Activated CD4-positive, alpha-beta T cell treated with anti-CD3 and anti-CD28 coated beads, Interleukin-2, Interleukin-6, amounts not matched to agents 100 ng/mL and 50 ng/mL, durations not matched to agents 16 hours and 8 hours (primary cell): ENCODE data around the gene ENSA.
"Not testable (repeated sequence)": the region's sequence is repeated elsewhere in the genome, so short reads cannot be mapped to it uniquely, and the experiment has no call there.

ENCODE experiments used
- DNase-seq: peaks from one replicate; pipeline ENCODE4 v3.0.0-alpha.2; 2020

ENSA gene, protein sequence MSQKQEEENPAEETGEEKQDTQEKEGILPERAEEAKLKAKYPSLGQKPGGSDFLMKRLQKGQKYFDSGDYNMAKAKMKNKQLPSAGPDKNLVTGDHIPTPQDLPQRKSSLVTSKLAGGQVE

DNA sequence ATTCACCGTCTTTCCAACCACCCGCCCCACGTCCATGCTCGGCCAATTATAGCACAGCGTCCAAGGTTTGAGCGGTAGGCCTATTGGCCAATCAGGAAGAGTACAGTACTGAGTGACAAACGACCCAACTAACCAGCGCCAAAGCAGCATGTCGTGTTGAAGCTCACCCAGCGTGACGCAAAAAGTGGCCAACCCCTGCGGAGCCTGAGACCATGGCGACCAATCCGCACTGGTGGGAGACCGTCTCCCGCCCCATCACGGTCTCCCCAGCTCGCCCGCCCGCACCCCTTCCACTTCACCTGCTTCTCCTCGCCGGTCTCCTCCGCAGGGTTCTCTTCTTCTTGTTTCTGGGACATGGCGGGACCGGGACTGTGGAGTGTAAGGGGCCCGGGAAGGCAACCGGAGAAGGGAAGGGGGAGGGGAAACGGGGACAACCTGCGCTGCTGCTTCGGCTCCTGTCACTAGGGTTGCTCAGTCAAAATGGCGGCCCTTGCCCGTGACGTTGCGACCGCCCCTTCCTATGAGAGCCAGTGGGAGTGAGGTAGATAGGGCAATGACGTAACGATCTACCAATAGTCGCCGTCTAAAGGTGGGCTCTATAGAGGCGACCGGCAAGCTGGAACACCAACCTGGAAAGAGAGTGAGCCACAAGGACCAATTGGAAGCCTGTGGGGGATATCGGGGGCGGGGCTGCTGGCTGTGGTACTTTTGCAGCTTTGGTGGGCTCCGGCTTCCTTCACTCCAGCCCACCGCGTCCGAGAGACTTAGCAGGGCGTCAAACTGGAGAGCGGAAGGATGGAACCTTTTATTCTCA, at the start of gene ENSA:
TSS of gene ENSA (minus strand) at position 498 of the 814 bp plus-strand sequence. CDS start at position 356, 142 bp downstream.
- peak; percentile 98 for DNase-seq

DNA sequence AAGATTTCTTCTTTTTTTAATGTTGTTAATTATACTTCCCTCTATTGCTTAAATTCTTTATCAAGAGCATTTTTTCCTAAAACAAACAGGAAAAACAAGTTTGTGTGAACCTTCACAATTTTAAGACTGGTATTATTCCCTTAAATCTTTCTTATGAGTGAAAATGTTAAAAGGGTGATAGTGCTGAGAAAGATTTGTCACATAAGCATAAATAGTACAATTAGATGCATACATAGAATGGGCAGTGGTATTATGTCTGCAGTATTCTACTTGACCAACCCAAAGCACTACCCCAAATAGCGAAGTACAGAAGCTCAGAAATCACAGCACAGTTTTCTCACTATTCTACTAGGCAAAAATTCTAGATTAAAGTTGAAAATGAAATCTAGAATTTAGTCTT, 49.6 kb upstream of the ENSA start:
- no peak for DNase-seq

DNA sequence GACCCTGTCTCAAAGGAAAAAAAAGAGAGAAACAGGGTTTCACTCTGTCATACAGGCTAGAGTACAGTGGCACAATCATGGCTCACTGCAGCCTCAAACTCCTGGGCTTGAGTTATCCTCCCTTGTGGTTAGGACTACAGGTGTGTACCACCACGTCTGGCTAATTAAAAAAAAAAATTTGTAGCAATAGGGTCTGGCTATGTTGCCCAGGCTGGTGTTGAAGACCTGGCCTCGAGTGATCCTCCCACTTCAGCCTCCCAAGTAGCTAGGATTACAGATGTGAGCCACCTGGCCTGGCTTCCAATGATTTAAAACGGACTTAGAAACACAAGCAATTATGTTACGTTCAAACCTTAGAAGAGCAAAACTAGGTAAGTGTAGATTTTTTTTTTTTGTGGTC, 45.5 kb upstream of the ENSA start:
- no peak for DNase-seq

DNA sequence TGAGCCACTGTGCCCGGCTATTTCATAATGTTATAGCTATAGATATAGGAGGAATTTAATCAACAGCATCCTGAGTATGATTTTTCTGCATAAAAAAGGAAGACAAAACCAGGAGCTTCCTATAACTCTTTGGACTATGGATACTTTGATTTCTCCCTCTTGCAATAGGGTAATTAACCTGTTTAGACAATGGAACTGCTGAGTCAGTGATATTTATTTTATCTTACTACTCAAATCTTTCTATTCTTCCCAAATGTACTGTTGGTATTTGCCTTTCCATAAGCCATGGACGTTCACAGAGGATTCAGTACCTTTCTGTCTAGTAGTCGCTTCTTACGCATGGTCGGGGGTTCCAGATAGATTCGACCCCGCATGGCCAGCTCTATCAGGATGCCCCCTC, 33.9 kb upstream of the ENSA start:
- DNase-seq, result no peak

DNA sequence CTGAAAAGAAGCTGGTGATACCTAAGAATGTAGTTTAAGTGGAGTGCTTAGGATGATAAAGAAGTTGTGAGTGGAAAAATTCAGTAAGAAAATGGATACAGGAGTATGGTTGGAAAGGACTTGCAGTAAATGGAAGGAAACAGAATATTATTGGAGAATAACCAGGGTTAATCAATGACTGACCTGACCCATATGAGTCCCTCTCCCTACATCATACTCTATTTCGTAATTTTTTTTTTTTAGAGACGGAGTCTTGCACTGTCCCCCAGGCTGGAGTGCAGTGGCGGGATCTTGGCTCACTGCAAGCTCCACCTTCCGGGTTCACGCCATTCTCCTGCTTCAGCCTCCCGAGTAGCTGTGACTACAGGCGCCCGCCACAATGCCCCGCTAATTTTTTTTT, 33.4 kb upstream of the ENSA start:
- DNase-seq, result no peak

DNA sequence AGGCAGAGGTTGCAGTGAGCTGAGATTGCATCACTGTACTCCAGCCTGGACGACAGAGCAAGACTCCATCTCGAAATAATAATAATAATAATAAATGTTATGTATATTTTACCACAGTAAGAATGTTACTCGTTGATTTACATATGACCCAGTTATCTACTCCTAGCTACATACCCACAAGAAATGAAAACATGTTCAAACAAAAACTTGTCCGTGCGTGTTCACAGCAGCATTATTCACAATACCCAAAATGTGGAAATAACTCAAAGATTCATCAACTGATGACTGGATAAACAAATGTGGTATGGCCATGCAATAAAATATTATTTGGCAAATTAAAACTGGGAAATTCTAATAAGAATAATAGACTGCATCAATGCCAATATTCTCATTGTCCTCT, 31.7 kb upstream of the ENSA start:
- no peak for DNase-seq

DNA sequence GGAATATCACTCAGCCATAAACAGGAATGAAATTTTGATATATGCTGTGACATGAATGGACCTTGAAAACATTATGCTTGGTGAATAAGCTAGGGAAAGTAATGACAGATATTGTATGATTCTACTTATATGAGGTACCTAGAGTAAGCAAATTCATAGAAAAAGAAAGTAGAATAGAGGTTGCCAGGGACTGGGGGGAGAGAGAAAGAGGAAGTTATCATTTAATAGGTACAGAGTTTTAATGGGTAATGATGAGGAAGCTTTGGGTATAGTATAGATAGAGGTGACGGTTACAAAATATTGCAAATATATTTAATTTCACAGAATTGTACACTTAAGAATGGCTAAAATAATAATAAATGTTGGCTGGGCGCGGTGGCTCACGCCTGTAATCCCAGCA, 31.2 kb upstream of the ENSA start:
- no peak for DNase-seq

DNA sequence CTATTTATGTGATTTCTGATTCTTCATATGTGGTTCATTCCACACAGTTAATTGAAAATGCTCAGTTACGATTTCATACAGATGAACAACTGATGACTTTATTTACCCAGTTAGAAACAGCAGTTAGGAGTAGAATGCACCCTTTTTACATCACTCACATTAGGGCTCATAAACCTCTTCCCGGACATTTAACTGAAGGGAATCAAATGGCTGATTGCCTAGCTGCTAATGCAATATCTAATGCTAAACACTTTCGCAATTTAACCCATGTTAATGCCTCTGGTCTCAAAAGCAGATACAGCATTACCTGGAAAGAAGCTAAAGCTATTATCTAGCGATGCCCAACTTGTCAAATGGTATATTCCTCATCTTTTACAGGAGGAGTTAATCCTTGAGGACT, 27.7 kb upstream of the ENSA start:
- DNase-seq, result not testable (repeated sequence)

DNA sequence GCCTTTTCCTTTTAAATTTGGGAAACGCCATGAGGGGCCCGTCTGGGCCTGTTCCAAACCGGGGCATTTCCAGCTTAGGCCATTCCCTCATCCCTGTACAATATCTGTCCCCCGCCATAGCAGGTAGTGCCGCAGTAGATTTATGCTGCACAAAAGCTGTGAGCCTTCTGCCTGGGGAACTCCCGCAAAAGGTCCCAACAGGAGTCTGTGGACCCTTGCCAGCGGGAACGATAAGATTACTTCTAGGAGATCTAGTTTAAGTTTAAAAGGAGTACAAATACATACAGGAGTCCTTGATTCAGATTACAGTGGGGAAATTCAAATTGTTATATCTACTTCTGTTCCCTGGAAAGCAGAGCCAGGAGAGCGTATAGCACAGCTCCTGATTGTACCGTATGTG, 25.2 kb upstream of the ENSA start:
- DNase-seq, result not testable (repeated sequence)

DNA sequence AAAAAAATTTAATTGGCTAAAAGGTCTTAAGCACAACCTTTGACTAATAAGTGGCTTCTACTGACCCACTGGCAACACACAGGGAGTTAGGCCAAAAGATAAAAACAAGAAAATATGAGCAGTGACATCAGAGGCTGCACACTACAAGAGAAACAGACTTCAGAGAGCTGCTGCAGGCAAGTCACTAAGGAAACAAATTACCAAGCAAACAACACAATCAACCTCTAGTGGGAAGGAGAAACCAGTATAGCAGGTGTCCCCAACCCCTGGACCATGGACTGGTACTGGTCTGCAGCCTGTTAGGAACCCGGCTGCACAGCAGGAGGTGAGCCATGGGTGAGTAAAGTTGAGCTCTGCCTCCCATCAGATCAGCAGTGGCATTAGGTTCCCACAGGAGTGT, 20.8 kb upstream of the ENSA start:
- no peak for DNase-seq

DNA sequence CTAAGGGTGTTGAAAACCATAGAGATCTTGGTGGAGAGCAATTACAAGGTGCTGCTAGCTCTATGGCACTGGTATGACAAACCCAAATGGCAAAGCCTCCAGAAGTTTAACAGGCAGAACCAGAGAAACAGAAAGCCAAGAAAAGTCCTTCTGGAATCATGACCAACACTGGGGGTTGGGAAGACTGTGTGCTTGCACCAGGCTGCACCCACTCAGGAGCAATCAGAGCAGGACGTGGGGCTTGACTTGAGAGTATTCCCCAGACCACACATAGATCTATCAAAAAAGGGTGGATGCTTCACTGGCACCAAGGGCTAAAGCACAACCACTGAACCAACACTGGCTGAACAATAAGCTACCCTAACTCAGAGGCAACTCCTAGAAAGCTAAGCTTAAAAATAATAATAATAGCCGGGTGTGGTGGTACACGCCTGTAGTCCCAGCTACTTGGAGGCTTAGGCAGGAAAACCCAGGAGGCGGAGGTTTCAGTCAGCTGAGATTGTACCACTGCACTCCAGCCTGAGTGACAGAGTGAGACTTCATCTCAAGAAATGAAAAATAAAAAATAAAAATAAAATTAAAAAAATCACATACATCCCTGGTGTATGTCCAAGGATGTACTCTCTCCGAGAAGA, 20.1 kb upstream of the ENSA start:
- no peak for DNase-seq

DNA sequence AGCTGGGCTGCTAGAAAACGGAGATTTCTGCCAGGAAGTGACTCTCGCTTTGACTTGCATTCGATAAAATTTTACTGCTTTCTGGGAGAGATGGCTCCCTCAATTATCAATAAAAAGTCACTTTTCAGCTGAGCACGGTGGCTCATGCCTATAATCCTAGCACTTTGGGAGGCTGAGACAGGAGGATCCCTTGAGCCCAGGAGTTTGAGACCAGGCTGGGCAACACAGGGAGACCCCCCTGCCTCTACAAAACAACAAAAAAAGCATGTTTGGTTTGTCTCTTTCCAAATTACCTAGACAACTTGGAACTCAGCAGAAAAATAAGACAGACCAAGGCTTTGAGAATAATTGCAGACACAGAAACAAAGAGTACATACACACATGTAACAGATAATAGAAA, 12.9 kb upstream of the ENSA start:
- DNase-seq, result no peak

DNA sequence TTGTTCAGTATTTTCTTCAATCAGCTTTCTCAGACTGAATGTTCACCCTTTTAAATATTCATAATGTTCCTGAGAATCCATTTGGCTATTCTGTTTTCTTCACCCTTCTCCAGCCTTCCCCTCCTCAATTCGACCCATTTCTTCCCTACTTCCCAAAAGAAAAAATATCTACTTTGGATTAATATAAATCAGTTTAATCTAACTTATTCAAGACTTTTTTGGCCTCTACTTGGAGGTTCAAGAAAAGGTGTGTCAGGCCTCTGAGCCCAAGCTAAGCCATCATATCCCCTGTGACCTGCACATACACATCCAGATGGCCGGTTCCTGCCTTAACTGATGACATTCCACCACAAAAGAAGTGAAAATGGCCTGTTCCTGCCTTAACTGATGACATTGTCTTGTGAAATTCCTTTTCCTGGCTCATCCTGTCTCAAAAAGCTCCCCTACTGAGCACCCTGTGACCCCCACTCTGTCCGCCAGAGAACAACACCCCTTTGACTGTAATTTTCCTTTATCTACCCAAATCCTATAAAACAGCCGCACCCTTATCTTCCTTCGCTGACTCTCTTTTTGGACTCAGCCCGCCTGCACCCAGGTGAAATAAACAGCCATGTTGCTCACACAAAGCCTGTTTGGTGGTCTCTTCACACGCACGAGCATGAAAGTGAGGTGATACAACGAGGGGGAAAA, 11.9 kb upstream of the ENSA start:
- not testable (repeated sequence) for DNase-seq

DNA sequence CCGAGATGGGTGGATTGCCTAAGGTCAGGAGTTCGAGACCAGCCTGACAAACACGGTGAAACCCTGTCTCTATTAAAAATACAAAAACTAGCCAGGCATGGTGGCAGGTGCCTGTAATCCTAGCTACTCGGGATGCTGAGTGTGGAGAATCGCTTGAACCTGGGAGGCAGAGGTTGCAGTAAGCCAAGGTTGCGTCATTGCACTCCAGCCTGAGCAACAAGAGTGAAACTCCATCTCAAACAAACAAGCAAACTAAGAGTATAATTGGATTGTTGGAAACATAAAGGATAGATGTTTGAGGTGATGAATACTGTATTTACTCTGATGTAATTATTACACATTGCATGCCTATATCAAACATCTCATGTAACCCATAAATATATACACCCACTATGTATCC, 9.0 kb upstream of the ENSA start:
- not testable (repeated sequence) for DNase-seq

DNA sequence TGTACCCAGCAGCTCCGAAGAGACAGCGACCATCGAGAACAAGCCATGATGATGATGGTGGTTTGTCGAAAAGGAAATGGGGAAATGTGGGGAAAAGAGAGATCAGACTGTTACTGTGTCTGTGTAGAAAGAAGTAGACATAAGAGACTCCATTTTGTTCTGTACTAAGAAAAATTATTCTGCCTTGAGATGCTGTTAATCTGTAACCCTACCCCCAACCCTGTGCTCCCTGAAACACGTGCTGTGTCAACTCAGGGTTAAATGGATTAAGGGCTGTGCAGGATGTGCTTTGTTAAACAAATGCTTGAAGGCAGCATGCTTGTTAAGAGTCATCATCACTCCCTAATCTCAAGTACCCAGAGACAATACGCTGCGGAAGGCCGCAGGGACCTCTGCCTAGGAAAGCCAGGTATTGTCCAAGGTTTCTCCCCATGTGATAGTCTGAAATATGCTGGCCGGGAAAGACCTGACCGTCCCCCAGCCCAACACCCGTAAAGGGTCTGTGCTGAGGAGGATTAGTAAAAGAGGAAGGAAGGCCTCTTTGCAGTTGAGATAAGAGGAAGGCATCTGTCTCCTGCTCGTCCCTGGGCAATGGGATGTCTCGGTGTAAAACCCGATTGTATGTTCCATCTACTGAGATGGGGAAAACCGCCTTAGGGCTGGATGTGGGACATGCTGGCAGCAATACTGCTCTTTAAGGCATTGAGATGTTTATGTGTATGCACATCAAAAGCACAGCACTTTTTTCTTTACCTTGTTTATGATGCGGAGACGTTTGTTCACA, 5.6 kb upstream of the ENSA start:
- DNase-seq, result not testable (repeated sequence)

DNA sequence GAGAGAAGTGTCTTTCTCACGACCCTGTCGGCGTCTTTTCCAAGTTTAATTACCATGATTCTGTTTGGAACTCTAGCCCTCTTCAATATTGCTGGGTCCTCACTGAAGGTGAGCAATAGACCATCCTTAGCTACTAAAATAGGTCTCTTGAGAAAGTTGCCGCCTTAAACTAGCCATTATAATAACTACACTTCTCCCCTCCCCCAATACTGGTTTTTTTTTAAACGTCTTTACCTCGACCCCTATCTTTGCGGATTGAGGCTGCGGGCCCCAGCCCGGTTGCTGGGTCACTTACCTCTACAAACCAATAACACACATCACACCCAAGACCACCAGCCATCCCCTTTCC, 672 bp downstream of the ENSA start:
- no peak for DNase-seq

DNA sequence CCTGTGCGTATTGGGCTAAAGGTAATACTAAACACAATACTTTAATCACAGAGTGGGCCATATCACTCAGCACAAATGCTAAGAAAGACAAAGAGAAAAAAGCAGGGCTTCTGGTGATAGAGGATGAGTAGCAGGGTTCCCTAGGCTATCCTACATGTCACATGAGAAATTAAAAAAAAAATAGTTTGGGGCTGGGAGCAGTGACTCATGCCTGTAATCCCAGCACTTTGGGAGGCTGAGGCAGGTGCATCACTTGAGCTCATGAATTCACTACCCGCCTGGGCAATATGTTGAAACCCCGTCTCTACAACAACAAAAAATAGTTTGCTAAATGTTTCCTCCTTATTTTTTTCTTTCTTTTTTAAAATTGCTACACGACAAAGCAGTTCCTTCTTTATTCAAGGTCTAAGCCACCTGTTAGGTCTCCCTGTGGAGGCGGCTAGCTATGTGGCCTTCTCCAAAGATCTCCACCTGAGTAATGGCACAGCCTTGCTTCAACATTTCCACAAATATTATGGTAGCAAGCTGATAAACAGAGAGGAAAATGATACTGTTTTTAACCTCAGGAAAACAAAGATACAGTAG, 1.5 kb downstream of the ENSA start:
- no peak for DNase-seq

DNA sequence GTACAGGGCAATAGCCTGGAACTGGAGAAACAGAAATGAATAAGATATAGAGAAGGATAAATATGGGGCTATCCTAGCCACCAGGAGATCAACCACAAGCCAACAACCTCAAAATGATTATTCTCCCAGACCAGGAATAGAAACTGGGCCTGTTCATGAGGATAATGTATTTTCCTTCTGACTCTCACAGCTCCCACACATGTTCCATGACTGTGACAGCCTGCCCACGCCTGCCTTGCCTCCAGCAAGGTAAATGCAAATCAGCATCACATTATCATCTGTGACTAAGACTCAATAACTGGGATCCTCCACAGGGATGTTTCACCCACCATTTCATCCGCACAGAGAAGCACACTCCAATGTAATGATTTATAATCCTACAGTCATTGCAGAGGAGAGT, 3.3 kb downstream of the ENSA start:
- DNase-seq, result no peak

DNA sequence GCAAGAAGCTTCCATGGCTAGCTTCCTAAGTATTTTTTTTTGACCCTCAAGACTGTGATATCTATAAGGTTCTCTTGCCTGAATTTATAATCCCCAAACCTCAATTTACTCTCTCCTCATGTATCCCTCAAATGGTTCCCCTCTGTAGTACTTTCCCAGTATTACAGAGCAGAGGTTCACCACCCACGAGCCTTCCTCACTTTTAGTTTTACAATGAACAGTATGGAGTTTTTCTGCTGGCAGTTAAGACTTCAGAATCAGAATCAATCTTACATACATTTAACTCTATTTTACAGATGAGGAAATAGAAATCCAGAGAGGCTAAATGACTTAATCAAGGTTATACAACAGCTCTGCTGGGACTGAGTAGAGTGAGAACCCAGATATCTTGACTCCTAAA, 4.9 kb downstream of the ENSA start:
- DNase-seq, result not testable (repeated sequence)

DNA sequence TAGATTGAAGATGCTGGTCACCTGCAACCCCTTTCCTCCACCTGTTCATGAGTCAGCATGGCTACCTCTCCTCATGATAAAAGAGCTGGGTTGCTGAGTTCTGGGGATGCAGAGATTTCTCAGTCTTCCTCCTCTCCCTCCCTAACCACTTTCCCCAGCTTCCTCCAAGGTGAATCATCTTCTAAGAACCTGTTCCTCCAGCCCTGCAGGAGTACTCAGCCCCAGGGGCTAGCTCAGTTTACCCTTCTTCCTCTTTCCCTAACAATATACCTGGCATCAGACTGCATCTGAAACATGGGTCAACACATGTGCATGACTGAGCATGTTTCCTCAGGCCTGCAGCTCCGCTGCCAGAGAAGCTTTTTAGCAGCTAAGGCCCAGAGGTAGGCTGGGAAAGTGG, 5.3 kb downstream of the ENSA start:
- not testable (repeated sequence) for DNase-seq

DNA sequence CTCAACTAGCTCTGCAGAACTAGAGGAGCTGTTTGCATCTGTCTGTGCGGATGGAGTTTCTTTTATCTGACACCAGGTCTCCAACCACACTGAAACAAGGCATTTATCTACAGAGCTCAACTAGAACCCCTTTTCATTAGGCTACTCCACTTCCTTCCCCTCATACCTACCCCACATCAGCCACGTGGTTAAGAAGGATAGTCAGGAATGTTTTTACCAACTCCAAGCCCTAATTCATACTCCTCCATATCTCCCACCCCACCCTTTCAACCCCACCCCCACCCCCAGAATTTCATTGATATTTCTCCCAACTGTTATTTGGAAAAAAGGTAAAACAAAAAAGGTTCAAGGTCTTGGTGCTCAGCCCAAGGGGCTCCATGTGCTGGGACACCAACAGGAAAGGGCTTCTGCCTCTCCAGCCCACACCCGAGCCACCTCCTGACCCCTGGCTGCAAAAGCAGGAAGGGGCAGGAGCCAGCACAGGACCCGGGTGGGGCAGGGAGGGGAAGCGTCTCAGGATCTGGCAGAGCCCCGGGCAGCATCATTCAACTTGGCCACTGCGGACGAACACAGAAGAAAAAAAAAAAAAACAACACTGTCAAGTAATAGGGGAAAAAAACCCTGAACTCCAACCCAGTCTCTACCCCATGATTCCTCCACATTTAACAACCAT, 7.0 kb downstream of the ENSA start:
- DNase-seq, result no peak
